Measurements from ENCODE around the gene P2RY11.

P2RY11 gene

GRCh38 chr19:10093295-10094186 lies 18.0 kb upstream of the P2RY11 start:
- no peak for DNase-seq

DNA sequence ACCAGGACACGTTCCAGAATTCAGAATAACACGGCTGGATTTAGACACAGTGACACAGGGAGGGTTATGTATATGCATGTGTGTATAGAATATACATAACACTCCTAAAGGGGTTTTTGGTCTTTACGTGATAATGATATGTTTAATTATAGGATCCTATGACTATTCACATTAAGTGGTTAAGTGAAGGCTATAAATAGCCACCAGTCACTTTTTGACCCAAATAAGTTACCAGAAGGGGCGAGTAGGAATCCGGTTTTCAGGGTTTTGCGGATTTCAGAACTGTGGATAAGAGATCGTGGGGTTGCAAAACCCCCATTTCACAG lies 15.9 kb upstream of the P2RY11 start:
- DNase-seq: no peak

- DNase-seq: peak; percentile 94 to 95
Measured at GRCh38 chr19:10095948-10096614, 15.4 kb upstream of the P2RY11 start.

- DNase-seq: no peak
Measured at GRCh38 chr19:10096615-10096963, 14.9 kb upstream of the P2RY11 start.

DNA sequence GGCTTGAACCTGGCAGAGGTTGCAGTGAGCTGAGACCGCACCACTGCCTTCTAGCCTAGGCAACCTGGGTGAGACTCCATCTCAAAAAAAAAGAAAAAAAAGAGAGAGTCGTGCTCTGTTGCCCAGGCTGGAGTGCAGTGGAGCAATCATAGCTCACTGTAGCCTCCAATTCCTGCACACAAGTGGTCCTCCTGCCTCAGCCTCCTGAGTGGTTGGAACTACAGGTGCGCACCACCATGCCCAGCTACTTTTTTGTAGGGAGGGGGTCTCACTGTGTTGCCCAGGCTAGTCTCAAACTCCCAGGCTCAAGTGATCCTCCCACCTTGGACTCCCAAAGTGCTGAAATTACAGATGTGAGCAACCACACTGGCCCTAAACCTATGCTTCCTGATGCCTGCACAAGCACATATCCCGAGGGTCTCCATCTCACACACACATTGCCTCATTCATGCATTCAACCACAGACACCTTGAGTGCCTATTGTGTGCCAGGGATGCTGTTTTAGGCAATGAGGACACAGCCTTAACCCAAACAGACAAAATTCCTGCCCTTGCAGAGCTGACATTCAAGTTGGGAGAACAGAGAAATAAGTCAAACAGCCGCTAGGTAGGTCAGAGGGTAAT lies 11.2 kb upstream of the P2RY11 start:
- DNase-seq: no peak

GRCh38 chr19:10102787-10103236 lies 8.7 kb upstream of the P2RY11 start:
- peak in 1 of 2 donors; percentile 75 for DNase-seq

DNA sequence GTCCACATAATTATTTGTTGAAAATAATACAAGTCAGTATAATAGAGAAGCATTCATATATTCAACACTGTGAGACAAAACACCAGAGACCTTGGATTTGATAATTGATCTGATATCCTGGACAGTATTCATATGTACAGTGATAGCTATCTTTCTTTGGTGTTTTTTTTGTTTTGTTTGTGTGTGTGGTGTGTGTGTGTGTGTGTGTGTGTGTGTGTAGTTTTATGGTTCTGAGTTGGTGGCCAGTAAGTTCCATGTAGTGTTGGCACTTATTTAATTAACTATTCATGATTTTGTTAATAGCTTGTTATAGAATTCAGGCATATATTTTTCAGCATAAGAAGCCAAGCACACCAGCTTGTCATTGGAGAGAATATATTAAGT lies 7.4 kb upstream of the P2RY11 start:
- DNase-seq: peak in 1 of 2 donors; percentile 40

DNA sequence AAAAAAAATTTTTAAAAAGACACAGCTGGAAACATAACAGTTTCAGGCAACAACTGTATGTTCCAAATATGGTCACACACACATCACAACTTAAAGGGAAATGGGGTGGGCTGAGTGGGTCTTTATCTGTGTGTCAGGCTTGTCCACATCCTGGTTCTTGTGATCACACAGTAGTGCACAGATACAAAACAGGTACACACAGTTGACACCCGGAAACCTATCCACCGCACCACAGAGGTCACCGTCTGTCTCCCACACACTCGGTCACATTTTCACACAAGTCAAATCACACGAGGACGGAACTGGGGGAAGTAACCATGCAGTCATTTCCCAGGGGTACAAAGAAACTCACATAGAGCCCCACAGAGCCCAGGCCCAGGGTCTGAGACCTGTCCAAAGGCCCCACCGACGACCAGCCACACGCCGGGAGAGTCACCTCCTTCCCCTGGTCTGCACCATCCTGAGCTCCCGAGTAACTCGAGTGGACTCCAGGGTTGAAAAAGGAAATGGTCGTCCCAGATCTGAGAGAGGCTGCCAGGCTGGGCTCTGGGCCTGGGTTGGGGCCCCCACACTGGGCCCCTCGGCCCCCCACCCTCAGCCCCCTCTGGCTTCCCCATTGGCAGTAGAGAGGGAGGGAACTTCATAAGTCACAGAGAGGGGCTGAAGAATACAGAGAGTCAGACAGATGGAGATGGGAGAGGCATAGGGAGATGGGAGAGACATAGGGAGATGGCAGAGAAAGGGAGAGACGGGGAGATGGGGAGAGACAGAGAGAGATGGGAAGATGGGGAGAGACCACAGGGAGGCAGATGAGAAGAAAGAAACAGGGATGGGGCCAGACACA lies 6.6 kb upstream of the P2RY11 start:
- peak; percentile 93 to 94 for DNase-seq

DNA sequence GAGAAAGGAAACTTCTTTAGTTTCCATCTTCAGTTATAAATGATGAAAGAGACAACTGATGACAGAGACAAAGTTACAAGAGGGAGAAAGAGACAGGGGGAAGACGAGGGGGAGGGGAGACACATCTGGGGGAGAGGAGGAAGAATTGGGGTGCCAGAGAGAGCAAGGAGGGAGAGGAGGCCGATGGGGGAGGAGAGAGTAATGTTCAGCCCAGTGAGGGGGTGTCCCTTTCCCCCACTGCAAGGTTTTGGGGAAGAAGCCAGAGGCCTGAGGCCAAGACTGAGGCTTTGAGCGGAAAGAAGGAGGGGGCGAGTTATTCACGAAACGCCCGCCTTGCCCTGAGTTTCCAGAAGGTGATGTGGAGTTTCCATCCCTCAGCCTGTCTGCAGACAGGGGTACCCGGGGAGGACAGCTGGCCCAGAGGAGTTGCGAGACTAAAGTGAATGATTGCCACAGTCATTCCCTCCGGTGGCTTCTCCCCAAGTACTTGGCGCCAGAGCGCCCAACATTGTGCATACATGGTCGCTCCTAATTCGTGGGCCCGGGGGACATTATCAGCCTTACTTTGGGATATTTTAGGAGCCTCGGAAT lies 5.9 kb upstream of the P2RY11 start:
- DNase-seq: peak; percentile 49 to 69

DNA sequence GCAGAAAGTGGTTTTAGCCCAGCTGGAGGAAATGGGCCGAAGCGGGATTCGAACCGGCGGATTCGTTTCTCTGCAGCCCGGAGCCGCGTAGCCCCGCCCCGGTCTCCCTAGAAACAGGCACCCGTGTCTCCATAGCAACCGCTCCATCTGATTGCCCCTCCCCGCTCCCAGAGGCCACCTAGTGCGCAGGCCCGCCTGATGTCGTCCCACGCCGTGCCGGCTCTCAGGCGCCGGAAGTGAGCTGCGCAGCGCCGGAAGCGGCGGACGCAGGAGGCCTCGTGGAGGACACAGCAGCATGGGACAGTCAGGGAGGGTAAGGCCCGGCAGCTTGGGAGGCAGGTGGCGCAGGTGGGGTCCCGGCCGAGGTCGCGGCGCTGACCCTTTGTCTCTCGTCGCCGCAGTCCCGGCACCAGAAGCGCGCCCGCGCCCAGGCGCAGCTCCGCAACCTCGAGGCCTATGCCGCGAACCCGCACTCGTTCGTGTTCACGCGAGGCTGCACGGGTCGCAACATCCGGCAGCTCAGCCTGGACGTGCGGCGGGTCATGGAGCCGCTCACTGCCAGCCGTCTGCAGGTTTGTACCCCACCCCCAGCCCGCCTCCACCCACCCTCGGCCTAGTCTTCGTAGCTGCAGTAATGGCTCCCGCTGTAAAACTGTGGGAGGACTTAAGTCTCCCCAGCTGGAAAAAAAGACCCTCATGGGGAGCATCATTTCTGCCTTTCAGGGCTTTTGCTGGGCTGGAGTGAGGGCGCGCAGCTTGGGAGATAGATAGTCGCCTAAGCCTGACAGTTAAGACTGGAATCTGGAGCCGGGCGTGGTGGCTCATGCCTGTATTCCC lies 5.2 kb upstream of the P2RY11 start, which contains the start of gene PPAN:
TSS of gene PPAN (plus strand) at position 263 of the 837 bp plus-strand sequence. CDS start at position 296, 33 bp downstream.
- DNase-seq: peak; percentile 98

GRCh38 chr19:10107254-10107653 lies 4.2 kb upstream of the P2RY11 start:
- no peak for DNase-seq

GRCh38 chr19:10107817-10108367 lies 3.6 kb upstream of the P2RY11 start:
- no peak for DNase-seq

- DNase-seq: no peak
Measured at GRCh38 chr19:10109528-10109927, 2.0 kb upstream of the P2RY11 start.

GRCh38 chr19:10110076-10110971 lies 1.2 kb upstream of the P2RY11 start:
- DNase-seq: no peak

GRCh38 chr19:10110972-10111317 lies 548 bp upstream of the P2RY11 start:
- no peak for DNase-seq

- peak; percentile 54 to 71 for DNase-seq
Measured at GRCh38 chr19:10112037-10112761, 706 bp downstream of the P2RY11 start.

DNA sequence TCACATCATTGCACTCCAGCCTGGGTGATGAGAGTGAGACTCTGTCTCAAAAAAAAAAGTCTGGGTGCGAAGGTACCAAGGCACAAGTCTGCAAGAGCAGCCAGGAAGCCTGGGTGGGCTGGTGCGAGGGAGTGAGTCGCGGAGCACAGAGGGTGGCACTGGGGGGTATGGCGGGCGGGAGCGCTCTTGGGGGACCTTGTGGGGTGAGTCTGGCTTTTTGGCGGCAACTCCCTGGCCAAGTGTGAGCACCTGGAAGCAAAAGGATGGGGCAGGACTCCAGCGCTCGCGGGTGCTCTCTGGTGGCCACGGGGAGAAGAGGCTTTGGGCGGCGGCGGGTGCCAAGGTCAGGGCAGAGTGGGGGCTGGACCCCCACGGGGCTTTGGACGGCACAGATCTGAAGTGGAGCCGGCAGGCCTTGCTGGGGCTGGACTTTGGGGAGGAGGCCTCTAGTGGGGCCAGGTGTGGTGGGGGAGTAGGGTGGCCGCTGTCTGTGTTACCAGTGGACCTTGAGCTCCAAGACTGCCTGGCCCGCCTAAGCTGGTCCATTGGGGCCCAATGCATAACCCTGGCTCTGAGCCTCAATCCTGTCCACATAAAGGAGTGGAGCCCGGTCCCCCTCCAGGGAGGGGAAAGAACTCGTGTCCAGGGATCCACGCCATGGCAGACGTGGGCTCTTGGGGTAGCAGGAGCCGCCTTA lies 1.6 kb downstream of the P2RY11 start:
- DNase-seq: peak; percentile 72 to 79

DNA sequence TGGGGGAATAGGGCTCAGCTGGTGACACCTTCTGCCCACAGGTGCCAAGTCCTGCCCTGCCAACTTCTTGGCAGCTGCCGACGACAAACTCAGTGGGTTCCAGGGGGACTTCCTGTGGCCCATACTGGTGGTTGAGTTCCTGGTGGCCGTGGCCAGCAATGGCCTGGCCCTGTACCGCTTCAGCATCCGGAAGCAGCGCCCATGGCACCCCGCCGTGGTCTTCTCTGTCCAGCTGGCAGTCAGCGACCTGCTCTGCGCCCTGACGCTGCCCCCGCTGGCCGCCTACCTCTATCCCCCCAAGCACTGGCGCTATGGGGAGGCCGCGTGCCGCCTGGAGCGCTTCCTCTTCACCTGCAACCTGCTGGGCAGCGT lies 2.1 kb downstream of the P2RY11 start:
- DNase-seq: peak in 1 of 2 donors; percentile 33
